ENCODE data around the gene YEATS2. TPM values are rescaled to one million over a fixed set of nuclear protein-coding genes. Genes with fewer than 3 reads are reported as not detected.

The YEATS2 gene
- total and polyA plus RNA-seq, 4 experiments from 2014 or later, result 1.6 to 26.9 (median 16.6) TPM

GRCh38 chr3:183762304-183762703 is 64.7 kb downstream of the YEATS2 start:
- no peaks in the 10 kb centered on the region for H3K9me3 Mint-ChIP-seq
- ChIA-PET POLR2A (ENCODE audit: partially characterized antibody) (no interaction called here), CTCF (ENCODE audit: partially characterized antibody) (interaction anchor here (8.4 kb wide), 1 partner anchor 290 kb away, joined by 153 read pairs; no protein-coding TSS in a partner anchor)
- intact Hi-C loops (cut with micrococcal nuclease), result no loop called here
- Histone ChIP-seq H3K36me3 (ENCODE audit: insufficient read depth, low read length) (peaks cover 31% of the 10 kb centered on the region), H3K4me3 (ENCODE audit: low read length in 2 of 2) (no peak overlapping the region), H3K27ac (ENCODE audit: low read depth, low read length) (no peak overlapping the region), H3K9me3 (ENCODE audit: control insufficient read depth in 1 of 2, low read length in 2 of 2) (no peaks in the 10 kb centered on the region), H3K27me3 (ENCODE audit: insufficient read depth, low read length) (no peaks in the 10 kb centered on the region), H3K4me1 (ENCODE audit: insufficient read depth, low read length) (no peaks in the 10 kb centered on the region)
- peak overlapping the region in 2 of 7 donors; percentile 53 to 54 for H3K27ac Mint-ChIP-seq
- no peak for DNase-seq
- no peaks in the 10 kb centered on the region for H3K27me3 Mint-ChIP-seq
- H3K4me3 Mint-ChIP-seq, result no peak overlapping the region
- peaks cover 5 to 16% (median 10%) of the 10 kb centered on the region in 4 donors for H3K4me1 Mint-ChIP-seq
- peaks cover 33 to 53% of the 10 kb centered on the region in 2 donors for H3K36me3 Mint-ChIP-seq

DNA sequence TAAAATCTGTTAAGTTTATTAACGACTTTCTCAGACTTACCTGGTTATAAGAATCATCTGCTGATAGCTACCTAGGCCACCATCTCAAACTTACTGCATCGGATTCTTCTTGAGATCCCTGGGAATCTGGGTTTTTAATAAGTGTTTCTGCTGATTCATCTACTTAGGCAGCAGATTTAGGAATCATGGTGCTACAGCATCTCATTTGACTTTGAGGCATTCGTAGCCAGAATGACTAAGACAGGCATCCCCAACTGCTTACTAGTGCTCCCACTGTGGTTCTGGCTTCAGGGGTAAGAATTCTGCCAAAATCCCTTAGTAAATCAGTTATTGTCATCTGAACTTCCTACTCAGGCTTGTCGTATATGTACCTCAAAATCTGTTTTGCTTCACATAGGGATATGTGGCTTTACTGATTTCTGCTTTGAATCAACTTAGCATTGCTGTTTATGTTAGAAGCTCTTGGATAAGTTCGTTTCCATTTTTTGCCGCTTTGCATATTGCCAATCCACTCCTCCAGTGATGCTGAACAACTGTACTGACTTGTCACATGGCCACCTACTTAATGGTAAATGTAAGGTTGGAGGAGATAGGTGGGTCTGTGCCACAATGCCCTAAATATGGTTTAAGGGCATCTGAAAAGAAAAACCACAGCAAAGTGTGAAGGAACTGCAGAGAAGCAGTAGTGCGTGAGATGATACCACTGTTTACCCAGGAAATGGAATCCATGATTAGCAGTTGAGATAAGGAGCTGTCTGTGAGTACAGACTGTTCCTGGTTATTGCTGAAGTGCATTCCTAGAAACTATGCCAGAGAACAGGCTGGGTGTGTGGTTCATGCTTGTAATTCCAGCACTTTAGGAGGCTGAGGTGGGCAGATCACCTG is 67.5 kb downstream of the YEATS2 start:
- Mint-ChIP-seq H3K36me3 (peaks cover 21 to 36% of the 10 kb centered on the region in 2 donors), H3K27ac (peak overlapping the region; percentile 6 to 75 (median 44)), H3K4me3 (no peak overlapping the region), H3K9me3 (peaks cover 0 to 1% (median 0%) of the 10 kb centered on the region in 8 donors), H3K27me3 (no peaks in the 10 kb centered on the region), H3K4me1 (peaks cover 5 to 16% (median 10%) of the 10 kb centered on the region in 4 donors)
- Histone ChIP-seq H3K36me3 (ENCODE audit: insufficient read depth, low read length) (peaks cover 26% of the 10 kb centered on the region), H3K27me3 (ENCODE audit: insufficient read depth, low read length) (no peaks in the 10 kb centered on the region), H3K4me1 (ENCODE audit: insufficient read depth, low read length) (no peaks in the 10 kb centered on the region), H3K27ac (ENCODE audit: low read depth, low read length) (no peak overlapping the region), H3K9me3 (ENCODE audit: control insufficient read depth in 1 of 2, low read length in 2 of 2) (no peaks in the 10 kb centered on the region), H3K4me3 (ENCODE audit: low read length in 2 of 2) (no peak overlapping the region)
- ChIA-PET POLR2A (ENCODE audit: partially characterized antibody) (no interaction called here), CTCF (ENCODE audit: partially characterized antibody) (interaction anchor here (0.6 to 8.4 kb wide), 16 partner anchors 10 to 642 kb away, joined by 3 to 153 read pairs (median 4); partner anchors contain the start of genes KLHL24 and PARL)
- peak in 2 of 5 donors; percentile 11 to 19 for DNase-seq
- intact Hi-C loops (cut with micrococcal nuclease), result no loop called here

GRCh38 chr3:183766107-183766506 is 68.5 kb downstream of the YEATS2 start:
- Histone ChIP-seq H3K4me3 (ENCODE audit: low read length in 2 of 2) (no peak overlapping the region), H3K4me1 (ENCODE audit: insufficient read depth, low read length) (no peaks in the 10 kb centered on the region), H3K36me3 (ENCODE audit: insufficient read depth, low read length) (peaks cover 26% of the 10 kb centered on the region), H3K27ac (ENCODE audit: low read depth, low read length) (no peak overlapping the region), H3K27me3 (ENCODE audit: insufficient read depth, low read length) (no peaks in the 10 kb centered on the region), H3K9me3 (ENCODE audit: control insufficient read depth in 1 of 2, low read length in 2 of 2) (no peaks in the 10 kb centered on the region)
- Mint-ChIP-seq H3K27ac (peak overlapping the region in 4 of 7 donors; percentile 6 to 69 (median 31)), H3K36me3 (peaks cover 15 to 40% of the 10 kb centered on the region in 2 donors), H3K27me3 (no peaks in the 10 kb centered on the region), H3K4me3 (no peak overlapping the region), H3K4me1 (peaks cover 5 to 16% (median 10%) of the 10 kb centered on the region in 4 donors), H3K9me3 (peaks cover 0 to 1% (median 0%) of the 10 kb centered on the region in 8 donors)
- CTCF ChIA-PET (ENCODE audit: partially characterized antibody), result interaction anchor here (0.7 to 8.4 kb wide), 16 partner anchors 9 to 653 kb away, joined by 3 to 153 read pairs (median 4); partner anchors contain the start of genes KLHL24 and PARL
- intact Hi-C loops (cut with micrococcal nuclease), result loop anchor here (2.0 kb wide), 1 partner anchor 379 kb away; no protein-coding TSS in a partner anchor
- POLR2A ChIA-PET (ENCODE audit: partially characterized antibody), result no interaction called here
- DNase-seq, result no peak

DNA sequence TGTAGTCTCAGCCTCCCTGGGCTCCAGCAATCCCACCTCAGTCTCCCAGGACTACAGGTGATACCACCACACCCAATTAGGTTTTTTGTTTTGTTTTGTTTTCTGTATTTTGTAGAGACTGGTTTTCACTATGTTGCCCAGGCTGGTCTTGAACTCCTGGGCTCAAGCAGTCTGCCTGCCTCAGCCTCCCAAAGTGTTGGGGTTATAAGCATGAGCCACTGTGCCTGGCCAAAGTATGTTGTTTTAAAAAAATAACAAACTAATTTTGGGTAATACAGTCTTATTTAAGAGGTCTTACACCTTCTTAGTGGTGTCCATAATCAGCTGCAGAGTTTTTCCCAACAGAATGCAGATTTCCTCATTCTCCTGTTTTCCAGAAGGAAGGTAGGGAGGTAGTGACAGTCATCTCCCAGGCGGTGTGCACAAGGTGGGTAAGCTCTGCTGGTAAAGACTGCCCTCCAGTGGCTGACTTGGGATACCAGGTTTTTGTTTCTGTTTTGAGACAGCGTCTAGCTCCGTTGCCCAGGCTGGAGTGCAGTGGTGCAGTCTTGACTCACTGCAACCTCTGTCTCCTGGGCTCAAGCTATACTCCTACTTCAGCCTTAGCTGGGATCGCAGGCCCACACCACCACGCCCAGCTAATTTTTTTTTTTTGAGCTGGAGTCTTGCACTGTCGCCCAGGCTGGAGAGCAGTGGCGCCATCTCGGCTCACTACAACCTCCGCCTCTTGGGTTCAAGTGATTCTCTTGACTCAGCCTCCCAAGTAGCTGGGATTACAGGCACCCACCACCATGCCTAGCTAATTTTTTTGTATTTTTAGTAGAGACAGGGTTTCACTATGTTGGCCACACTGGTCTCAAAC is 69.4 kb downstream of the YEATS2 start:
- H3K4me3 ChIP-seq (ENCODE audit: low read length in 2 of 2), result no peak overlapping the region
- no peak overlapping the region for H3K27ac ChIP-seq (ENCODE audit: low read depth, low read length)
- Mint-ChIP-seq H3K27ac (peak overlapping the region in 4 of 7 donors; percentile 10 to 72 (median 53)), H3K9me3 (peaks cover 0 to 1% (median 0%) of the 10 kb centered on the region in 8 donors), H3K4me1 (peaks cover 5 to 16% (median 10%) of the 10 kb centered on the region in 4 donors), H3K27me3 (no peaks in the 10 kb centered on the region), H3K36me3 (peaks cover 10 to 33% of the 10 kb centered on the region in 2 donors), H3K4me3 (no peak overlapping the region)
- intact Hi-C loops (cut with micrococcal nuclease), result loop anchor here (1.0 to 2.0 kb wide), 4 partner anchors 175 to 645 kb away; no protein-coding TSS in a partner anchor
- H3K4me1 ChIP-seq (ENCODE audit: insufficient read depth, low read length), result no peaks in the 10 kb centered on the region
- DNase-seq, result peak; percentile 65 to 71 (median 68)
- peaks cover 18% of the 10 kb centered on the region for H3K36me3 ChIP-seq (ENCODE audit: insufficient read depth, low read length)
- H3K9me3 ChIP-seq (ENCODE audit: control insufficient read depth in 1 of 2, low read length in 2 of 2), result no peaks in the 10 kb centered on the region
- POLR2A ChIA-PET (ENCODE audit: partially characterized antibody), result interaction anchor here (0.6 kb wide), 1 partner anchor 794 kb away, joined by 4 read pairs; no protein-coding TSS in a partner anchor
- CTCF ChIA-PET (ENCODE audit: partially characterized antibody), result interaction anchor here (0.7 to 8.4 kb wide), 48 partner anchors 8 to 654 kb away, joined by 3 to 153 read pairs (median 4); partner anchors contain the start of genes B3GNT5, PARL and YEATS2
- H3K27me3 ChIP-seq (ENCODE audit: insufficient read depth, low read length), result no peaks in the 10 kb centered on the region

GRCh38 chr3:183768114-183768513 is 70.5 kb downstream of the YEATS2 start:
- Mint-ChIP-seq H3K27ac (no peak overlapping the region), H3K4me3 (no peak overlapping the region)
- POLR2A ChIA-PET (ENCODE audit: partially characterized antibody), result no interaction called here

DNA sequence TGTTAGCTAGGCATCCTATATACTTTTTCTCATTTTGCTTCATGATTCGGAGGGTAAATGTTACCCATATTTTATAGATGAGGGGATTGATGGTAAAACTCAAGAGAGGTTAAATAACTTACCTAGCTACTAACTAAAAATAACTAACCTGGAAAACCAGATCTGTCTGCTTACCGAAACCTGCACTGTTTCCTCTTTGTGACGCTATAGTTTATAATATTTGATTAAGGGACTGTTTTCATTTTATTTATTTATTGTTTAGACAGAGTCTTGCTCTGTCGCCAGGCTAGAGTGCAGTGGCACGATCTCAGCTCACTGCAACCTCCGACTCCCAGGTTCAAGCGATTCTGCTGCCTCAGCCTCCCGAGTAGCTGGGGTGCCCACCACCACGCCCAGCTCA is 71.9 kb downstream of the YEATS2 start:
- H3K27me3 ChIP-seq (ENCODE audit: insufficient read depth, low read length), result no peaks in the 10 kb centered on the region
- H3K4me1 Mint-ChIP-seq, result peaks cover 5 to 16% (median 10%) of the 10 kb centered on the region in 4 donors
- H3K27me3 Mint-ChIP-seq, result no peaks in the 10 kb centered on the region
- H3K27ac ChIP-seq (ENCODE audit: low read depth, low read length), result no peak overlapping the region
- no peaks in the 10 kb centered on the region for H3K4me1 ChIP-seq (ENCODE audit: insufficient read depth, low read length)
- no peaks in the 10 kb centered on the region for H3K9me3 ChIP-seq (ENCODE audit: control insufficient read depth in 1 of 2, low read length in 2 of 2)
- no peak for DNase-seq
- H3K36me3 ChIP-seq (ENCODE audit: insufficient read depth, low read length), result peaks cover 13% of the 10 kb centered on the region
- H3K27ac Mint-ChIP-seq, result no peak overlapping the region
- ChIA-PET CTCF (ENCODE audit: partially characterized antibody) (interaction anchor here (0.5 to 1.0 kb wide), 3 partner anchors 9 to 301 kb away, joined by 3 read pairs; no protein-coding TSS in a partner anchor), POLR2A (ENCODE audit: partially characterized antibody) (no interaction called here)
- H3K4me3 Mint-ChIP-seq, result no peak overlapping the region
- intact Hi-C loops (cut with micrococcal nuclease), result no loop called here
- peaks cover 0 to 1% (median 0%) of the 10 kb centered on the region in 8 donors for H3K9me3 Mint-ChIP-seq
- no peak overlapping the region for H3K4me3 ChIP-seq (ENCODE audit: low read length in 2 of 2)
- H3K36me3 Mint-ChIP-seq, result peaks cover 11 to 43% of the 10 kb centered on the region in 2 donors

More at GRCh38 chr3:183768114-183768513, 70.5 kb downstream of the YEATS2 start:
- H3K27me3 Mint-ChIP-seq, result no peaks in the 10 kb centered on the region
- H3K9me3 Mint-ChIP-seq, result peaks cover 0 to 1% (median 0%) of the 10 kb centered on the region in 8 donors
- CTCF ChIA-PET (ENCODE audit: partially characterized antibody), result interaction anchor here (2.0 to 8.4 kb wide), 2 partner anchors 13 to 296 kb away, joined by 10 to 153 read pairs; no protein-coding TSS in a partner anchor
- Histone ChIP-seq H3K4me3 (ENCODE audit: low read length in 2 of 2) (no peak overlapping the region), H3K27me3 (ENCODE audit: insufficient read depth, low read length) (no peaks in the 10 kb centered on the region), H3K27ac (ENCODE audit: low read depth, low read length) (no peak overlapping the region), H3K36me3 (ENCODE audit: insufficient read depth, low read length) (peaks cover 11% of the 10 kb centered on the region), H3K9me3 (ENCODE audit: control insufficient read depth in 1 of 2, low read length in 2 of 2) (no peaks in the 10 kb centered on the region), H3K4me1 (ENCODE audit: insufficient read depth, low read length) (no peaks in the 10 kb centered on the region)
- peaks cover 5 to 16% (median 10%) of the 10 kb centered on the region in 4 donors for H3K4me1 Mint-ChIP-seq
- intact Hi-C loops (cut with micrococcal nuclease), result no loop called here
- H3K36me3 Mint-ChIP-seq, result peaks cover 3 to 34% of the 10 kb centered on the region in 2 donors
- no peak for DNase-seq
